Thoracic aorta (tissue), 2 donors: ENCODE data around the gene ZDHHC7. TPM values are rescaled to one million over a fixed set of nuclear protein-coding genes. Genes with fewer than 3 reads are reported as not detected.

Source experiments
- ATAC-seq: fragments of 150-250 bp; one replicate; pipeline ENCODE4 v1.8.0; 2017; ENCODE audit warnings: low read depth; ENCODE audit not compliant: insufficient number of reproducible peaks, low FRiP score
- DNase-seq: peaks from one replicate; pipeline ENCODE4 v3.0.0-alpha.2; 2020; ENCODE audit warnings: low spot score
- H3K27ac ChIP-seq, 2 donors: fragments of 200-600 bp; sonication (generic); 1 replicate in 1 of 2; 2 replicates in 1 of 2; pipeline ENCODE4 v1.5.1; 2016; ENCODE audit warnings: mild to moderate bottlenecking in 2 of 2, moderate library complexity in 2 of 2
- H3K27me3 ChIP-seq: fragments of 200-600 bp; sonication (generic); replicated peaks from 2 replicates; pipeline ENCODE4 v1.6.0; 2016; ENCODE audit warnings: mild to moderate bottlenecking; ENCODE audit not compliant: insufficient read depth
- H3K36me3 ChIP-seq: fragments of 200-600 bp; sonication (generic); one replicate; pipeline ENCODE4 v1.5.1; 2016
- H3K4me1 ChIP-seq, 2 donors: fragments of 200-600 bp; sonication (generic); 1 replicate in 1 of 2; 2 replicates in 1 of 2; pipeline versions ENCODE4 v1.5.1 to v1.6.0; 2016; ENCODE audit warnings: low read depth in 2 of 2, mild to moderate bottlenecking in 1 of 2; ENCODE audit not compliant: control insufficient read depth in 1 of 2
- H3K4me3 ChIP-seq: fragments of 200-600 bp; sonication (generic); 2 replicates; pipeline ENCODE4 v1.5.1; 2016; ENCODE audit warnings: mild to moderate bottlenecking
- H3K9me3 ChIP-seq: fragments of 200-600 bp; sonication (generic); 2 replicates; pipeline ENCODE4 v1.5.1; 2016
- CTCF ChIP-seq: fragments of 200-600 bp; sonication (generic); IDR thresholded peaks from one replicate; pipeline ENCODE4 v1.5.1; 2019; ENCODE audit warnings: antibody characterized with exemption
- total RNA-seq, 2 donors: library from RNA; depleted of rRNA; stranded (reverse); fragments of >200 nt; gene quantifications; one replicate each; pipeline versions ENCODE4 v1.1.0 to v1.2.3, GENCODE V29; 2016

ZDHHC7 gene
- total RNA-seq, 2 donors from 2014 or later = 63.7 to 80.8 TPM

GRCh38 chr16:84925092-84925772 is 86.1 kb downstream of the ZDHHC7 start:
- no peaks in the 10 kb centered on the region for H3K36me3 ChIP-seq
- peaks cover 15 to 39% of the 10 kb centered on the region in 2 donors for H3K4me1 ChIP-seq
- H3K27me3 ChIP-seq = no peaks in the 10 kb centered on the region
- no peaks in the 10 kb centered on the region for H3K9me3 ChIP-seq
- DNase-seq (no peak), ATAC-seq (no peak)
- peak; percentile 74 for TF ChIP-seq CTCF
- no peak overlapping the region for H3K4me3 ChIP-seq
- no peak overlapping the region for H3K27ac ChIP-seq

- DNase-seq (no peak), ATAC-seq (no peak)
- H3K36me3 ChIP-seq = no peaks in the 10 kb centered on the region
- H3K9me3 ChIP-seq = no peaks in the 10 kb centered on the region
- H3K4me1 ChIP-seq = peaks cover 15 to 33% of the 10 kb centered on the region in 2 donors
- no peak overlapping the region for H3K4me3 ChIP-seq
- H3K27ac ChIP-seq = no peak overlapping the region
- H3K27me3 ChIP-seq = no peaks in the 10 kb centered on the region
- TF ChIP-seq CTCF = no peak
Observed at GRCh38 chr16:84924331-84925091, 86.8 kb downstream of the ZDHHC7 start.

Other genes with a start within 250 kb of the ZDHHC7 start
- gene CRISPLD2, start 191.6 kb downstream of the ZDHHC7 start, total RNA-seq = 100 to 1,000 TPM; 116 to 390 TPM
- gene KIAA0513, start 16.3 kb upstream of the ZDHHC7 start, total RNA-seq = 10 to 100 TPM; 13.4 to 50.1 TPM
- gene CIBAR2, start 100.9 kb upstream of the ZDHHC7 start, total RNA-seq = not detected